ENCODE data around the gene EIF4B. TPM values are rescaled to one million over a fixed set of nuclear protein-coding genes. Genes with fewer than 3 reads are reported as not detected.

The EIF4B gene
- total RNA-seq, 1 donor from 2014 or later, result 726 TPM

GRCh38 chr12:52992699-52993557 is 13.3 kb upstream of the EIF4B start:
- H3K36me3 Mint-ChIP-seq (ENCODE audit: low read depth), result no peaks in the 10 kb centered on the region
- no peak for DNase-seq
- peaks cover under 1% of the 10 kb centered on the region for H3K27me3 Mint-ChIP-seq
- ATAC-seq (ENCODE audit: low read depth), result no peak
- ChIA-PET CTCF (no interaction called here), POLR2A (no interaction called here)
- TF ChIP-seq CTCF (IDR thresholded peaks at IDR 0.05), result no peak
- intact Hi-C loops (cut with micrococcal nuclease), result no loop called here
- no peaks in the 10 kb centered on the region for H3K4me1 Mint-ChIP-seq
- H3K4me3 Mint-ChIP-seq, result no peak overlapping the region
- H3K9me3 Mint-ChIP-seq, result no peaks in the 10 kb centered on the region
- no peak overlapping the region for H3K27ac Mint-ChIP-seq

GRCh38 chr12:52993558-52993869 is 12.7 kb upstream of the EIF4B start:
- no peak overlapping the region for H3K4me3 Mint-ChIP-seq
- H3K4me1 Mint-ChIP-seq, result no peaks in the 10 kb centered on the region
- H3K27ac Mint-ChIP-seq, result no peak overlapping the region
- H3K27me3 Mint-ChIP-seq, result peaks cover 3% of the 10 kb centered on the region
- CTCF ChIA-PET, result no interaction called here
- no peak for ATAC-seq (ENCODE audit: low read depth)
- TF ChIP-seq CTCF (IDR thresholded peaks at IDR 0.05), result no peak
- no peak for DNase-seq
- no peaks in the 10 kb centered on the region for H3K36me3 Mint-ChIP-seq (ENCODE audit: low read depth)
- no peaks in the 10 kb centered on the region for H3K9me3 Mint-ChIP-seq
- POLR2A ChIA-PET, result no interaction called here
- intact Hi-C loops (cut with micrococcal nuclease), result no loop called here

GRCh38 chr12:53004178-53004577 is 2.1 kb upstream of the EIF4B start:
- Mint-ChIP-seq H3K27me3 (peaks cover 11% of the 10 kb centered on the region), H3K27ac (no peak overlapping the region), H3K4me1 (peaks cover 35% of the 10 kb centered on the region), H3K4me3 (no peak overlapping the region), H3K36me3 (ENCODE audit: low read depth) (peaks cover 25% of the 10 kb centered on the region), H3K9me3 (no peaks in the 10 kb centered on the region)
- TF ChIP-seq CTCF (IDR thresholded peaks at IDR 0.05), result no peak
- DNase-seq (no peak), ATAC-seq (ENCODE audit: low read depth) (no peak)
- ChIA-PET CTCF (no interaction called here), POLR2A (no interaction called here)
- intact Hi-C loops (cut with micrococcal nuclease), result no loop called here

- Mint-ChIP-seq H3K36me3 (ENCODE audit: low read depth) (peaks cover 29% of the 10 kb centered on the region), H3K4me1 (peaks cover 39% of the 10 kb centered on the region), H3K27ac (no peak overlapping the region), H3K4me3 (no peak overlapping the region), H3K27me3 (peaks cover 9% of the 10 kb centered on the region), H3K9me3 (no peaks in the 10 kb centered on the region)
- ChIA-PET POLR2A (no interaction called here), CTCF (no interaction called here)
- DNase-seq, result no peak
- no peak for ATAC-seq (ENCODE audit: low read depth)
- intact Hi-C loops (cut with micrococcal nuclease), result no loop called here
- TF ChIP-seq CTCF (IDR thresholded peaks at IDR 0.05), result no peak
These were observed 1.7 kb upstream of the EIF4B start for GRCh38 chr12:53004582-53004981.

GRCh38 chr12:53005215-53005985 is 856 bp upstream of the EIF4B start:
- Mint-ChIP-seq H3K27ac (peak overlapping the region; percentile 98), H3K9me3 (no peaks in the 10 kb centered on the region), H3K36me3 (ENCODE audit: low read depth) (peaks cover 36% of the 10 kb centered on the region), H3K4me3 (peak overlapping the region; percentile 98), H3K4me1 (peaks cover 47% of the 10 kb centered on the region), H3K27me3 (peaks cover 2% of the 10 kb centered on the region)
- POLR2A ChIA-PET, result interaction anchor here (0.6 to 1.8 kb wide), 17 partner anchors 33 to 1492 kb away, joined by 3 to 19 read pairs (median 5); partner anchors contain the start of genes ATF7, ATP5MC2, CBX5 and CSAD
- DNase-seq (no peak), ATAC-seq (ENCODE audit: low read depth) (no peak)
- intact Hi-C loops (cut with micrococcal nuclease), result loop anchor here (5.0 kb wide), 1 partner anchor 1492 kb away; the partner anchor contains the start of gene NCKAP1L
- CTCF ChIA-PET, result interaction anchor here (1.0 to 1.5 kb wide), 4 partner anchors 25 to 980 kb away, joined by 3 to 4 read pairs (median 4); no protein-coding TSS in a partner anchor
- TF ChIP-seq CTCF (IDR thresholded peaks at IDR 0.05), result no peak
